Endothelial cell of umbilical vein (primary cell): ENCODE measurements around the gene ARSD.

Experiments used
- CTCF ChIP-seq, 2 donors: IDR thresholded peaks; 1 replicate in 1 of 2; 2 replicates in 1 of 2; pipeline ENCODE4 v1.5.1; 2011; ENCODE audit warnings: low read length in 2 of 2, mild to moderate bottlenecking in 2 of 2, moderate library complexity in 2 of 2, control low read depth in 1 of 2, inconsistent platforms in 1 of 2, low read depth in 1 of 2; ENCODE audit not compliant: insufficient read depth in 1 of 2; ENCODE audit errors: extremely low read depth in 1 of 2
- EZH2 ChIP-seq: IDR thresholded peaks from 2 replicates; pipeline ENCODE4 v1.6.1; 2012; ENCODE audit warnings: borderline replicate concordance, low read depth, mild to moderate bottlenecking, moderate library complexity, low read length, inconsistent platforms; ENCODE audit not compliant: severe bottlenecking
- FOS ChIP-seq: IDR thresholded peaks from 2 replicates; pipeline ENCODE4 v1.6.1; 2011; ENCODE audit warnings: mild to moderate bottlenecking, low read length, moderate library complexity, borderline replicate concordance; ENCODE audit not compliant: insufficient read depth
- GATA2 ChIP-seq: IDR thresholded peaks from 2 replicates; pipeline ENCODE4 v1.7.0; 2011; ENCODE audit warnings: low read depth, mild to moderate bottlenecking, moderate library complexity, mixed read lengths, low read length; ENCODE audit not compliant: insufficient read length, insufficient read depth
- JUN ChIP-seq: IDR thresholded peaks from 2 replicates; pipeline ENCODE4 v1.6.1; 2011; ENCODE audit warnings: borderline replicate concordance, low read depth; ENCODE audit not compliant: insufficient read length, insufficient read depth
- POLR2A ChIP-seq: IDR thresholded peaks from 2 replicates; pipeline ENCODE4 v1.6.1; 2012; ENCODE audit warnings: low read depth, mild to moderate bottlenecking, control low read depth, low read length
- POLR2AphosphoS5 ChIP-seq: IDR thresholded peaks from 2 replicates; pipeline ENCODE4 v1.6.1; 2012; ENCODE audit warnings: low read depth, mild to moderate bottlenecking, control low read depth, low read length, moderate library complexity; ENCODE audit not compliant: insufficient read depth
- TF ChIP-seq, protein P1 (sequence below): IDR thresholded peaks from 2 replicates; pipeline ENCODE4 v1.6.1; 2011; ENCODE audit not compliant: insufficient read depth, insufficient read length

- TF ChIP-seq CTCF (IDR thresholded peaks at IDR 0.05; ENCODE audit: extremely low read depth in 1 of 2, insufficient read depth in 1 of 2, low read depth in 1 of 2, low read length in 2 of 2) (no peak), POLR2AphosphoS5 (no peak), POLR2A (no peak), FOS (no peak), GATA2 (no peak), EZH2 (no peak), JUN (no peak)
- TF ChIP-seq, protein P1, sequence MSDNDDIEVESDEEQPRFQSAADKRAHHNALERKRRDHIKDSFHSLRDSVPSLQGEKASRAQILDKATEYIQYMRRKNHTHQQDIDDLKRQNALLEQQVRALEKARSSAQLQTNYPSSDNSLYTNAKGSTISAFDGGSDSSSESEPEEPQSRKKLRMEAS, result no peak
These were observed 65.5 kb downstream of the ARSD start for GRCh38 chrX:2863646-2864045.
